ENCODE results near the gene LYPD8. TPM values are rescaled to one million over a fixed set of nuclear protein-coding genes. Genes with fewer than 3 reads are reported as not detected.

Gene LYPD8
- total and polyA plus RNA-seq, 9 of the 15 experiments (the other 6 are each of a cell fraction or from before 2014, with no cell fraction given): 0.50 to 2.1 (median 1.3) TPM

DNA sequence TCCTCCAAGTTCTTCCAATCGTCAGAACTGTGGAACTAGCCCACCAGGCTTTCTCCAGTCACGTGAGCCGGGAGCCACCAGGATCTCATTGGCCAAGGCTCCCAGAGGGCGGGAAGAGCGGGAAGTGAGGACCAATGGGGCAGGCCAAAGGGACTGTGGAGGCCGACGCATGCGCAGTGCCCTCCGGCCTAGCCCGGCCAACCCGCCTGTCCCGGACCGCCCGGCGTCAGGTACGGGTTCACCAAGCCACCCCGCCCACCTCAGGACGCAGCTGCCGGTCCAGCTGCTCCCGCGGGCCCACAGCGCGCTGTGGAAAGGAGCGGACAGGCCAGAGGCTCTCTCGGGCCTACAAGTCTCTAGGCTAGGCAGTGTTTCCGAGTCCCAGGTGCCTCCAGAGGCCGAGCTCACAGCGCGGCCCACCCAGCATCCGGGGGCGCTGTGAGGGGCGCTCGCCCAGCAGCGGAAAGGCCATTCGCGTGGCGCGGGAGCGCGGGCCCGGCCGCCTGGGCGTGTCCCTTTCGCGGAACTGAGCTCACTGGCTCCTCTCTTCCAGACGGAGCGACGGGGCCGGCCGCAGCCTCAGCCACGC lies 63.9 kb downstream of the LYPD8 start (continued):
- TF ChIP-seq, protein P1, sequence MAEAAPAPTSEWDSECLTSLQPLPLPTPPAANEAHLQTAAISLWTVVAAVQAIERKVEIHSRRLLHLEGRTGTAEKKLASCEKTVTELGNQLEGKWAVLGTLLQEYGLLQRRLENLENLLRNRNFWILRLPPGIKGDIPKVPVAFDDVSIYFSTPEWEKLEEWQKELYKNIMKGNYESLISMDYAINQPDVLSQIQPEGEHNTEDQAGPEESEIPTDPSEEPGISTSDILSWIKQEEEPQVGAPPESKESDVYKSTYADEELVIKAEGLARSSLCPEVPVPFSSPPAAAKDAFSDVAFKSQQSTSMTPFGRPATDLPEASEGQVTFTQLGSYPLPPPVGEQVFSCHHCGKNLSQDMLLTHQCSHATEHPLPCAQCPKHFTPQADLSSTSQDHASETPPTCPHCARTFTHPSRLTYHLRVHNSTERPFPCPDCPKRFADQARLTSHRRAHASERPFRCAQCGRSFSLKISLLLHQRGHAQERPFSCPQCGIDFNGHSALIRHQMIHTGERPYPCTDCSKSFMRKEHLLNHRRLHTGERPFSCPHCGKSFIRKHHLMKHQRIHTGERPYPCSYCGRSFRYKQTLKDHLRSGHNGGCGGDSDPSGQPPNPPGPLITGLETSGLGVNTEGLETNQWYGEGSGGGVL (CRISPR knock-in tag; IDR thresholded peaks at IDR 0.05): no peak
- TF ChIP-seq MYNN (IDR thresholded peaks at IDR 0.05) (no peak), MYNN (CRISPR knock-in tag; IDR thresholded peaks at IDR 0.05) (no peak), C11orf30 (IDR thresholded peaks at IDR 0.05; ENCODE audit: low read depth) (no peak), RNF2 (IDR thresholded peaks at IDR 0.05) (no peak), RBM14 (IDR thresholded peaks at IDR 0.05; ENCODE audit: borderline replicate concordance, insufficient read depth, low read depth, low read length) (no peak), FOSL1 (tag; conservative IDR thresholded peaks at IDR 0.05) (no peak), ZNF253 (CRISPR knock-in tag; conservative IDR thresholded peaks at IDR 0.05) (no peak), SMAD1 (IDR thresholded peaks at IDR 0.05; ENCODE audit: low read depth, low read length, partially characterized antibody) (no peak), ETV6 (IDR thresholded peaks at IDR 0.05; ENCODE audit: borderline replicate concordance in 1 of 2, low read depth in 2 of 2, low read length in 1 of 2) (no peak), ETV6 (CRISPR knock-in tag; IDR thresholded peaks at IDR 0.05; ENCODE audit: borderline replicate concordance) (no peak), ZNF785 (CRISPR knock-in tag; IDR thresholded peaks at IDR 0.05) (no peak)
- TF ChIP-seq, protein P2, sequence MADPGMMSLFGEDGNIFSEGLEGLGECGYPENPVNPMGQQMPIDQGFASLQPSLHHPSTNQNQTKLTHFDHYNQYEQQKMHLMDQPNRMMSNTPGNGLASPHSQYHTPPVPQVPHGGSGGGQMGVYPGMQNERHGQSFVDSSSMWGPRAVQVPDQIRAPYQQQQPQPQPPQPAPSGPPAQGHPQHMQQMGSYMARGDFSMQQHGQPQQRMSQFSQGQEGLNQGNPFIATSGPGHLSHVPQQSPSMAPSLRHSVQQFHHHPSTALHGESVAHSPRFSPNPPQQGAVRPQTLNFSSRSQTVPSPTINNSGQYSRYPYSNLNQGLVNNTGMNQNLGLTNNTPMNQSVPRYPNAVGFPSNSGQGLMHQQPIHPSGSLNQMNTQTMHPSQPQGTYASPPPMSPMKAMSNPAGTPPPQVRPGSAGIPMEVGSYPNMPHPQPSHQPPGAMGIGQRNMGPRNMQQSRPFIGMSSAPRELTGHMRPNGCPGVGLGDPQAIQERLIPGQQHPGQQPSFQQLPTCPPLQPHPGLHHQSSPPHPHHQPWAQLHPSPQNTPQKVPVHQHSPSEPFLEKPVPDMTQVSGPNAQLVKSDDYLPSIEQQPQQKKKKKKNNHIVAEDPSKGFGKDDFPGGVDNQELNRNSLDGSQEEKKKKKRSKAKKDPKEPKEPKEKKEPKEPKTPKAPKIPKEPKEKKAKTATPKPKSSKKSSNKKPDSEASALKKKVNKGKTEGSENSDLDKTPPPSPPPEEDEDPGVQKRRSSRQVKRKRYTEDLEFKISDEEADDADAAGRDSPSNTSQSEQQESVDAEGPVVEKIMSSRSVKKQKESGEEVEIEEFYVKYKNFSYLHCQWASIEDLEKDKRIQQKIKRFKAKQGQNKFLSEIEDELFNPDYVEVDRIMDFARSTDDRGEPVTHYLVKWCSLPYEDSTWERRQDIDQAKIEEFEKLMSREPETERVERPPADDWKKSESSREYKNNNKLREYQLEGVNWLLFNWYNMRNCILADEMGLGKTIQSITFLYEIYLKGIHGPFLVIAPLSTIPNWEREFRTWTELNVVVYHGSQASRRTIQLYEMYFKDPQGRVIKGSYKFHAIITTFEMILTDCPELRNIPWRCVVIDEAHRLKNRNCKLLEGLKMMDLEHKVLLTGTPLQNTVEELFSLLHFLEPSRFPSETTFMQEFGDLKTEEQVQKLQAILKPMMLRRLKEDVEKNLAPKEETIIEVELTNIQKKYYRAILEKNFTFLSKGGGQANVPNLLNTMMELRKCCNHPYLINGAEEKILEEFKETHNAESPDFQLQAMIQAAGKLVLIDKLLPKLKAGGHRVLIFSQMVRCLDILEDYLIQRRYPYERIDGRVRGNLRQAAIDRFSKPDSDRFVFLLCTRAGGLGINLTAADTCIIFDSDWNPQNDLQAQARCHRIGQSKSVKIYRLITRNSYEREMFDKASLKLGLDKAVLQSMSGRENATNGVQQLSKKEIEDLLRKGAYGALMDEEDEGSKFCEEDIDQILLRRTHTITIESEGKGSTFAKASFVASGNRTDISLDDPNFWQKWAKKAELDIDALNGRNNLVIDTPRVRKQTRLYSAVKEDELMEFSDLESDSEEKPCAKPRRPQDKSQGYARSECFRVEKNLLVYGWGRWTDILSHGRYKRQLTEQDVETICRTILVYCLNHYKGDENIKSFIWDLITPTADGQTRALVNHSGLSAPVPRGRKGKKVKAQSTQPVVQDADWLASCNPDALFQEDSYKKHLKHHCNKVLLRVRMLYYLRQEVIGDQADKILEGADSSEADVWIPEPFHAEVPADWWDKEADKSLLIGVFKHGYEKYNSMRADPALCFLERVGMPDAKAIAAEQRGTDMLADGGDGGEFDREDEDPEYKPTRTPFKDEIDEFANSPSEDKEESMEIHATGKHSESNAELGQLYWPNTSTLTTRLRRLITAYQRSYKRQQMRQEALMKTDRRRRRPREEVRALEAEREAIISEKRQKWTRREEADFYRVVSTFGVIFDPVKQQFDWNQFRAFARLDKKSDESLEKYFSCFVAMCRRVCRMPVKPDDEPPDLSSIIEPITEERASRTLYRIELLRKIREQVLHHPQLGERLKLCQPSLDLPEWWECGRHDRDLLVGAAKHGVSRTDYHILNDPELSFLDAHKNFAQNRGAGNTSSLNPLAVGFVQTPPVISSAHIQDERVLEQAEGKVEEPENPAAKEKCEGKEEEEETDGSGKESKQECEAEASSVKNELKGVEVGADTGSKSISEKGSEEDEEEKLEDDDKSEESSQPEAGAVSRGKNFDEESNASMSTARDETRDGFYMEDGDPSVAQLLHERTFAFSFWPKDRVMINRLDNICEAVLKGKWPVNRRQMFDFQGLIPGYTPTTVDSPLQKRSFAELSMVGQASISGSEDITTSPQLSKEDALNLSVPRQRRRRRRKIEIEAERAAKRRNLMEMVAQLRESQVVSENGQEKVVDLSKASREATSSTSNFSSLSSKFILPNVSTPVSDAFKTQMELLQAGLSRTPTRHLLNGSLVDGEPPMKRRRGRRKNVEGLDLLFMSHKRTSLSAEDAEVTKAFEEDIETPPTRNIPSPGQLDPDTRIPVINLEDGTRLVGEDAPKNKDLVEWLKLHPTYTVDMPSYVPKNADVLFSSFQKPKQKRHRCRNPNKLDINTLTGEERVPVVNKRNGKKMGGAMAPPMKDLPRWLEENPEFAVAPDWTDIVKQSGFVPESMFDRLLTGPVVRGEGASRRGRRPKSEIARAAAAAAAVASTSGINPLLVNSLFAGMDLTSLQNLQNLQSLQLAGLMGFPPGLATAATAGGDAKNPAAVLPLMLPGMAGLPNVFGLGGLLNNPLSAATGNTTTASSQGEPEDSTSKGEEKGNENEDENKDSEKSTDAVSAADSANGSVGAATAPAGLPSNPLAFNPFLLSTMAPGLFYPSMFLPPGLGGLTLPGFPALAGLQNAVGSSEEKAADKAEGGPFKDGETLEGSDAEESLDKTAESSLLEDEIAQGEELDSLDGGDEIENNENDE (IDR thresholded peaks at IDR 0.05; ENCODE audit: low read depth, low read length): no peak
- TF ChIP-seq, protein P3, sequence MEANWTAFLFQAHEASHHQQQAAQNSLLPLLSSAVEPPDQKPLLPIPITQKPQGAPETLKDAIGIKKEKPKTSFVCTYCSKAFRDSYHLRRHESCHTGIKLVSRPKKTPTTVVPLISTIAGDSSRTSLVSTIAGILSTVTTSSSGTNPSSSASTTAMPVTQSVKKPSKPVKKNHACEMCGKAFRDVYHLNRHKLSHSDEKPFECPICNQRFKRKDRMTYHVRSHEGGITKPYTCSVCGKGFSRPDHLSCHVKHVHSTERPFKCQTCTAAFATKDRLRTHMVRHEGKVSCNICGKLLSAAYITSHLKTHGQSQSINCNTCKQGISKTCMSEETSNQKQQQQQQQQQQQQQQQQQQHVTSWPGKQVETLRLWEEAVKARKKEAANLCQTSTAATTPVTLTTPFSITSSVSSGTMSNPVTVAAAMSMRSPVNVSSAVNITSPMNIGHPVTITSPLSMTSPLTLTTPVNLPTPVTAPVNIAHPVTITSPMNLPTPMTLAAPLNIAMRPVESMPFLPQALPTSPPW (CRISPR knock-in tag; IDR thresholded peaks at IDR 0.05): no peak

All from K562 (cell line).